Panc1 (cell line): ENCODE data around the gene EMX1.

Source experiments
- POLR2AphosphoS5 ChIP-seq: IDR thresholded peaks from 2 replicates; pipeline ENCODE4 v1.6.1; 2012; ENCODE audit warnings: mild to moderate bottlenecking, low read depth, low read length, moderate library complexity
- REST ChIP-seq, 2 experiments: IDR thresholded peaks; 2 replicates each; pipeline ENCODE4 v1.6.1; 2011 to 2012; ENCODE audit warnings: low read depth in 2 of 2, control low read depth in 1 of 2, low read length in 1 of 2, mild to moderate bottlenecking in 1 of 2, moderate library complexity in 1 of 2; ENCODE audit not compliant: insufficient read depth in 1 of 2
- TF ChIP-seq, protein P1 (sequence below): fragments of 450-650 bp; IDR thresholded peaks from 2 replicates; pipeline ENCODE4 v1.5.1; 2017; ENCODE audit warnings: mild to moderate bottlenecking

GRCh38 chr2:72974436-72974754 is 57.1 kb downstream of the EMX1 start:
- TF ChIP-seq, protein P1, sequence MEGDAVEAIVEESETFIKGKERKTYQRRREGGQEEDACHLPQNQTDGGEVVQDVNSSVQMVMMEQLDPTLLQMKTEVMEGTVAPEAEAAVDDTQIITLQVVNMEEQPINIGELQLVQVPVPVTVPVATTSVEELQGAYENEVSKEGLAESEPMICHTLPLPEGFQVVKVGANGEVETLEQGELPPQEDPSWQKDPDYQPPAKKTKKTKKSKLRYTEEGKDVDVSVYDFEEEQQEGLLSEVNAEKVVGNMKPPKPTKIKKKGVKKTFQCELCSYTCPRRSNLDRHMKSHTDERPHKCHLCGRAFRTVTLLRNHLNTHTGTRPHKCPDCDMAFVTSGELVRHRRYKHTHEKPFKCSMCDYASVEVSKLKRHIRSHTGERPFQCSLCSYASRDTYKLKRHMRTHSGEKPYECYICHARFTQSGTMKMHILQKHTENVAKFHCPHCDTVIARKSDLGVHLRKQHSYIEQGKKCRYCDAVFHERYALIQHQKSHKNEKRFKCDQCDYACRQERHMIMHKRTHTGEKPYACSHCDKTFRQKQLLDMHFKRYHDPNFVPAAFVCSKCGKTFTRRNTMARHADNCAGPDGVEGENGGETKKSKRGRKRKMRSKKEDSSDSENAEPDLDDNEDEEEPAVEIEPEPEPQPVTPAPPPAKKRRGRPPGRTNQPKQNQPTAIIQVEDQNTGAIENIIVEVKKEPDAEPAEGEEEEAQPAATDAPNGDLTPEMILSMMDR = no peak
- TF ChIP-seq POLR2AphosphoS5 (no peak), REST (IDR thresholded peaks at IDR 0.05; ENCODE audit: insufficient read depth in 1 of 2, low read depth in 2 of 2, low read length in 1 of 2) (no peak)
